ENCODE results near the gene ZNF98. TPM values are rescaled to one million over a fixed set of nuclear protein-coding genes. Genes with fewer than 3 reads are reported as not detected.
A peak's percentile ranks its signal among the peaks of the same experiment; 100 is the strongest.

The ZNF98 gene
- 0.89 TPM for total RNA-seq

DNA sequence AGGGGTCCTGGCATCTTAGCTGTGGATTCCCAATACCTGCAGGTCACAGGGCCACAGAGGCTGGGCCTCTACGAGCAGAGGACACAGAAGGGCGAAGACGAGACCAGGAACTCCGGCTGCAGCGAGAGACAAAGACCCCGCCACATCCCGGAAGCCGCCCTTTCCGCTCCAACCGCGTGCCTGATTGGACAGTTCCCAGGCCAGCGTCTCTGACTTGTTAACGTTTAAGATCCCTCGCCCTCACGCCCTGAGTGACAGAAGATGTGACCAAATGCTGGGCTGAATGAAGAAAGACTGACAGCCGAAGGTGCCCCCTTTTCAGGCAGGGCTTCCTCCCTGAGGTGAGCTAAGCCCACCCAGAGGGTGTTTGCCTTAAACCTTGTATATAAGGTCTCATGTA is at the start of gene ZNF98:
ZNF98 (minus strand) TSS at position 136 of the 400 bp plus-strand sequence; CDS start at position 14, 122 bp downstream.
- peak; percentile 19 for DNase-seq (ENCODE audit: low spot score)

- DNase-seq (ENCODE audit: low spot score) = no peak
Measured at GRCh38 chr19:22446605-22447004, 24.5 kb upstream of the ZNF98 start.

DNA sequence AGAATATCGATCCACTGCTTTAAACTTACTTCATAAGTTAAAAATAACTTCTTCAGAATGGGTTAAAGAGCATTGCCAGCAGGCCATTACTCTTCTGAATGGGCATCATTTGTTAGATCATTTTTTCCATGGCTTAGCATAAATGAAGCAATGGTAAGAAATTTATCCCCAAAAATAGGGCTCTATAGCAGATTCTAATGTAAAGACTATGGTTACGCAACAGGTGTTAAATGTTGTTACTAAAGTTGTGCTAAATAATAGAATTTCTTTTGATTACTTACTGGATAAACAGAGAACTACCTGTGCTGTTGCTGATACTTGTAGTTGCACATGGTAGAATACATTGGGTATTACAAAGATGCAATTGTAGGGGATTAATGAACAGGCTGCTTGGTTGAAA is 15.9 kb upstream of the ZNF98 start:
- DNase-seq (ENCODE audit: low spot score) = no peak

DNA sequence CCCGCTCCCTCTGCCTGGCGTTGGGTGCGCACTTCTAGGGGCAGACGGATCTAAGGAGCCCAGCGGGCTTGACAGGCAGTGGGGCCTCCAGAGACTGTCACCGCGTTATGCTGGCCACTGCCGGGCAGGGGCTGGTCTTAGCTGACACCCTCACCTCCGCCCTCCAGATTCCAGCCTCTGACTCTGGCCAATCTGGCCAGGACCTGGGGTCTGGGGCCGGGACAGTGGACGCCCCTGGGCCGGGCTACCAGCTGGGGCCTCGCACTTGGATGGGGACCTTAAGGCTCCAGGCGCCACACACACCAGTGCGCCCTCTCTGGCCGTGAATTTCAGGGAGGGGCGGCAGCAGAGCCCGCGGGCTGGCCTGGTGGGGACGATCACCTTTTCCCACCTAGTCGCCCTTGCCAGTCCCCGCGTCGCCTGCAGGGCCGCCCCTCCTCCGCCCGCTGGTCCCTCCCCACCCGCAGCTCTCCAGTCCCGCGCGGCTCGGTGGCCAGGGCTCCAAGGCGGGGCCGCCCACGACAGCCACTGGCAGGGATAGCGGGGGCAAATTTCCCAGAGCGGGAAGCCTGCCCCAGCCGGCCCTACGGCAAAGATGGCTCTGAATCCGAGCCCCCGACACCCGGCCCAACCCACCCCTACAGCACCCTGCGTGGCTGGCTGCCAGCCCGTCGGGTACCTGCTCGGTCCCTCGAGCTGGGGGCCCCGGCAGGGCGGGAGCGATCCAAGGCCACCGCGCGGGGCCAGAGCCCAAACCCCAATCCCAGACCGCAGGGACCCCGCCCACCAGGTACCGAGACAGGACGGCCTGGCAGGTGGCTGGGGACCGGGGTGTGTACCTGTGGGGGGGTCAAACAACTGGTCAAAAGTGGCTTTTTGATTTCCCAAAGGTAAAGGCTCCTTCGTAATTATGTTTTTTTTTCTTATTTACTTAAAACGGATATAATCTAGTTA is 6.1 kb upstream of the ZNF98 start:
- DNase-seq (ENCODE audit: low spot score) = no peak

- no peak for DNase-seq (ENCODE audit: low spot score)
Measured at GRCh38 chr19:22427547-22427946, 5.4 kb upstream of the ZNF98 start.

- DNase-seq (ENCODE audit: low spot score) = no peak
Measured at GRCh38 chr19:22426901-22427300, 4.8 kb upstream of the ZNF98 start.

- DNase-seq (ENCODE audit: low spot score) = no peak
Measured at GRCh38 chr19:22421797-22422196, 349 bp downstream of the ZNF98 start.

DNA sequence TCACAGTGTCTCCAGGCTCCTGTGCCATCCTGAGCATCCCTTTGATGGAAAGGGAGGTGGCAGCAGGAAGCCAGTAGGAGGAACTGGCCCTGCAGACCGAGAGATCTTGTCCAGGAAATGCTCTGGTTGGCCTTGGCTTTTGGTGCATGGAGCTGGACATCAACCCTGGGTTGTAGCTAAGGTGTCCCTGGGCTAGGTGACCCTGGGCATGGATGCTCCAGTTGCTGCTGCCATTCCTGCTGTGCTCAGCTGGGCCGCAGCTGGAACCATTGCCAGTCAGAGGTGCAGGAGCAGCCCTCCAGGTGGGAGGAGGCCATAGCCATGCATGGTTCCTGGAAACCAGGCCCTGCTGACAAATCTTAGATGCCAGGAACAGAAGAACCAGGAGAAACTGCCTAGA is 67.5 kb downstream of the ZNF98 start:
- DNase-seq (ENCODE audit: low spot score) = no peak

Other genes starting within 250 kb of the ZNF98 start
- 2.2 TPM for gene ZNF676, start 225.4 kb downstream of the ZNF98 start, total RNA-seq
- not detected for gene ZNF729, start 135.9 kb downstream of the ZNF98 start, total RNA-seq
- 0.14 TPM for gene ZNF492, start 212.0 kb upstream of the ZNF98 start, total RNA-seq

All from mucosa of gallbladder (tissue), 1 donor.